GM11168 (cell line): ENCODE measurements around the gene PLIN5.

Experiments used
- in situ Hi-C: fragments of 300-500 bp; cut with MboI; formaldehyde crosslinking; loops from one replicate; pipeline ENCODE4 v1.12.0; 2022; ENCODE audit warnings: low sequenced_read_pairs; ENCODE audit not compliant: unreplicated experiment

The PLIN5 gene

GRCh38 chr19:4508698-4509097 lies 26.3 kb downstream of the PLIN5 start:
- in situ Hi-C loops: no loop called here

- in situ Hi-C loops: no loop called here
Observed at GRCh38 chr19:4507804-4508203, 27.2 kb downstream of the PLIN5 start.

DNA sequence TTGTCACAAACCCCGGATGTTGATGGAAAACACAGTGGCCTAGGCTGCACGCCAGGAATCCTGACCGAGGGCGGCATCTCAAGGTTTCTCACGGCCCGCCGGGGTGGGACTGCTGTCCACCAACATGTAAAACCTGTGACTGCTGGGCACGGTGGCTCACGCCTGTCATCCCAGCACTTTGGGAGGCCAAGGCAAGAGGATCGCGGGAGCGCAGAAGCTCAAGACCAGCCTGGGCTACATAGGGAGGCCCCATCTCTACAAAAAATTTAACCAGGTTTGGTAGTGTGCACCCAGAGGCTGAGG lies 27.9 kb downstream of the PLIN5 start:
- in situ Hi-C loops: no loop called here

DNA sequence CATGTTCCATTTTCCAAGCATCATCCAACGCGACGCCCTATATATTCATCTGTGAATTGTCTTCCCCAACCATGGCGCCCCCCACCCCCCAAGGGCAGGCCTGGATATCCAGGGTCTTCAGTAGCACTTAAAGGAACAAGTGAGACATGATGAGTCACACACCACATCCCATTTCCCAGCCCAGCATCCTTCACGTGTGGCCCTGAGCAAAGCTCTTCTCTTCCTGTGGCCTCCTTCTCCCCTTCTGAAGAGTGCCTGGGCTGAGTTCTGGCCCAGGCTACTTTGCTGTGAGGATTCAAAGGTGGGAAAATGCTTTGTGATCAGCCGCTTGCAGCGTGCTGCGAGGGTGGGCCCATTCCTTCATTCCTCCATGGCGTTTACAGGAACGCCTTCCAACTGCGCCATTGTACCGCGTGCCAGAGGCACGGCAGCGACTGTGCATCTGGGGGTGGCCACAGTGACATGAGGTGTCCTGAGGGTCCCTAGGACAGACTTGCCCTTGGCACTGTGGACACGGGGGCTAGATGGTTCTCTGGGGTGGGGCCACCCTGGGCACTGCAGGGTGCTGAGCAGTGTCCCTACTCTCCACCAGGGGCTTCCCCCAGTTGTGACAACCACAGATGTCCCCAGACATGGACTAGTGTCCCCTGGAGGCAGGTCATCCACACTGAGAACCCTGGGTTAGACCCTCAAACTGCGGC lies 28.4 kb downstream of the PLIN5 start:
- in situ Hi-C loops: no loop called here

- in situ Hi-C loops: no loop called here
Observed at GRCh38 chr19:4505570-4506448, 29.2 kb downstream of the PLIN5 start.

- in situ Hi-C loops: no loop called here
Observed at GRCh38 chr19:4504891-4505569, 30.0 kb downstream of the PLIN5 start.

DNA sequence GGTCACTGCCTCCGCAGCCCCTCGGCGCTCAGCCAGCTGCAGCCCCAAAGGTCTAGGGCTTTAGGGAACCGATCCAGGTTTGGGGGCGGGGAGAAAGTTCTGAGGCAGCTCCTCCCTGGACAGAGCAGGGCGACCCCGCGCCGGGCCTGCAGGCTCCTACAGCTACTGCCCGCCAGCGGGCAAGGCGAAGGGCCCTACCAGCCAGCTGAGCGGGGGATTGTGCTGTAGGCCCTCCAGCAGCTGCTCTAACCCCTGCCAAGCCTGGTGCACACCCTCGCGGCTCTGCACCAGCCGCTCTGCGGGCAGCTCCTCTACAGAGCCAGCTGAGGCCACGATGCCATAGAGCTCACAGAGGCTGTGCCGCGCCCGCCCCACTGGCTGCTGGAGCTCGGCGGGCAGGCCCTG lies 30.7 kb downstream of the PLIN5 start:
- in situ Hi-C loops: no loop called here

- in situ Hi-C loops: no loop called here
Observed at GRCh38 chr19:4503825-4504170, 31.2 kb downstream of the PLIN5 start.

GRCh38 chr19:4503132-4503824 lies 31.7 kb downstream of the PLIN5 start:
- in situ Hi-C loops: no loop called here

DNA sequence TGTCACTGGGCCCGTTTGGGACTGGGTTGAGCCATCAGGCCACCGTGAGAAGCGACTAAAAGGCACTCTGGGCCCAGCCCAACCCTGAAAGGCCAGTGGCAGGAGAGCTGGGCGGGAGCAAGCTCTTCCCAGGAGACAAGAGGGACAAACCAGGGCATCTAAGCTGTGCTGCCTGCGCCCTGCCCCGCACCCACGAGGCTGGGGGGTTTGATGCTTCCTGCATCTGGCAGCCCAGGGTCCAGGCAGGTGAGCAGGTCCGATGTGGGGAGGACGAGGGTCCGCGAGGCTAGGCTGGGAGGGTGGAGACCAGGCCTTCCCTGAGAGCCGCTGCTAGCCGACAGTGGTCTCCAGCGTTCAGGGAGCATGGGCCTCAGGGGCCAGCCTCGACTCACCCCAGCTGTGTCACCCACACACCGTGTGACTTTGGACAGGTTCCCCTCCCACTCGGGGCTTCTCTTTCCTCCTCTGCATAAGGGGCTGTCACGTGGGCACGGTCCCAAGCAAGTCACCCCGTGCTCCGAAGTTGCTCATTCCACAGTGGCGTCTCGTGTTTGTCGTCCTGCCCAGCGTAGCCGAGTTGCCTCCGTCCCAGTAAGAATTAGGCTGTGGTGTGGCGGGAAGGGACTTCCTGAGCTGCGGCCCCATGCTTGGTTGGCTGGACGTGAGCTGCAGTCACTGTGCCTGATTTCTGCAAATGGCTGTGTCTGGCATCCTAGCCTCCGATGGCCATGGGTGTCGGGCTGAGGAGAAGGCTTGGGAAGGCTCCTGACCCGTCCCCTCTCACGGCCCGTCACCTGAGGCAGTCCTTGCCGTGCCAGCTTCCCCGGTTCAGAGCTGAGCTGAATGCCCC lies 32.5 kb downstream of the PLIN5 start:
- in situ Hi-C loops: no loop called here

DNA sequence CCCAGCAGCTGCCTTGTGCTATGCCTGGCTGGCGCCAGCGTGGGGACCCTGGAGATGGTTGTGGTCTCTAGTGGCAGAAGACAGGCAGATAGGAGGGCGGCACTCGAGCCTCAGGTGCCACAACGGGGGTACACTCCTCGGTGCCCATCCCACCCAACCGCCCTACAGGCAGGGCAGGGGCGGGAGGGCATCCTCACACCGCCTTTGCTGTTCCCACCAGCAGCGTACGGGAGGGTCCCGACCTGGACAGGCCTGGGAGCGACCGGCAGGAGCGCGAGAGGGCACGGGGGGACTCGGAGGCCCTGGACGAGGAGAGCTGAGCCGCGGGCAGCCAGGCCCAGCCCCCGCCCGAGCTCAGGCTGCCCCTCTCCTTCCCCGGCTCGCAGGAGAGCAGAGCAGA lies 33.3 kb downstream of the PLIN5 start:
- in situ Hi-C loops: no loop called here

DNA sequence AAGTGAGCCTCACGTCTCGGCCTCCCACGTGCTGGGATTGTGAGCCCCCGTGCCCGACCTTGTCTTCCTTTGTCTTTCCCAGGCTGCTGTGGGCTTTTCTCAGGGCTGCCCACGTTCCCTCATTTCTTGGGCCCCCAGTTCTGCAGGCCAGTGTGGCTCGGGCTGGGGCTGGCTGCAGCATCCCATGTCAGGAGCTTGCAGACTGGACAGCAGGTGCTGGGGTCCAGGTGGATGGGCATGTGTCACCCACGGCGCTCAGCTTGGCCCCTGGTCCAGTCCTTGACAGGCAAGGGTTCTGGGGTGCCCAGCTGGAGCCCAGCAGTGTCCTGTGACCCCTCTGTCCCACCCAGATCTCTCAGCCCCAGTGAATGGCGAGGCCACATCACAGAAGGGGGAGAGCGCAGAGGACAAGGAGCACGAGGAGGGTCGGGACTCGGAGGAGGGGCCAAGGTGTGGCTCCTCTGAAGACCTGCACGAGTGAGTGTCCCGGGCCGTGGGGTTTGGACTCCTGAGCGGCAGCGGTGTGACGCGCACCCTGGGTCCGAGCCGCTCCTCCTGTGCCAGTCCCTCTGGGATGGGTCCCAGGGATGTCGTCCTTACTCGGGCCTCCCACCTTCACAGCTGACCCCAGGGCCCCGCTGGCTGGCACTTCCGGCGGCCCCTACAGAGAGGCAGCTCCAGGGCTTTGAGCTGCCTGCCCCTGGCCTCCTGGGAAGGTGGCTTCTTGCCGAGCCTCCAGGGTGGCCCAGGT lies 34.0 kb downstream of the PLIN5 start:
- in situ Hi-C loops: no loop called here

DNA sequence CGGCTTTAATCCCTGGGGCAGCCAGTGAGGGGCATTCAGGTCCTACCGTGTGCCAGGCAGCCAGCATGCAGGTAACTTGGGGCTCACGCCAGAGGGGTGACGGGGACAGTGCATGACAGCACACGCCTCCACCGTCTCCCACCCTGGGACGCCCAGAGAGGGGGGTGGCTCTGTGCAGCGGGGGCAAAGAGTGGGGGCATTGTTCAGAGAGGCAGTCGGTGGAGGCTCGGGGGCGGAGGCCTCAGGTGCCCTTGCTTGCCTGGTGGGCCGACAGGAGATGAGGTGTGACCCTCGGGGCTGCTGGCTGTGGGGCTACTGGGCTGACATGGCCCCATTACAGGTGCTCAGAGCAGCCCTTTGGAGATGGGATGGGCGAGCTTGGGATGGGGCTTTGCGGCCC lies 35.2 kb downstream of the PLIN5 start:
- in situ Hi-C loops: no loop called here

- in situ Hi-C loops: no loop called here
Observed at GRCh38 chr19:4499318-4499717, 35.7 kb downstream of the PLIN5 start.

- in situ Hi-C loops: no loop called here
Observed at GRCh38 chr19:4498694-4499093, 36.3 kb downstream of the PLIN5 start.

DNA sequence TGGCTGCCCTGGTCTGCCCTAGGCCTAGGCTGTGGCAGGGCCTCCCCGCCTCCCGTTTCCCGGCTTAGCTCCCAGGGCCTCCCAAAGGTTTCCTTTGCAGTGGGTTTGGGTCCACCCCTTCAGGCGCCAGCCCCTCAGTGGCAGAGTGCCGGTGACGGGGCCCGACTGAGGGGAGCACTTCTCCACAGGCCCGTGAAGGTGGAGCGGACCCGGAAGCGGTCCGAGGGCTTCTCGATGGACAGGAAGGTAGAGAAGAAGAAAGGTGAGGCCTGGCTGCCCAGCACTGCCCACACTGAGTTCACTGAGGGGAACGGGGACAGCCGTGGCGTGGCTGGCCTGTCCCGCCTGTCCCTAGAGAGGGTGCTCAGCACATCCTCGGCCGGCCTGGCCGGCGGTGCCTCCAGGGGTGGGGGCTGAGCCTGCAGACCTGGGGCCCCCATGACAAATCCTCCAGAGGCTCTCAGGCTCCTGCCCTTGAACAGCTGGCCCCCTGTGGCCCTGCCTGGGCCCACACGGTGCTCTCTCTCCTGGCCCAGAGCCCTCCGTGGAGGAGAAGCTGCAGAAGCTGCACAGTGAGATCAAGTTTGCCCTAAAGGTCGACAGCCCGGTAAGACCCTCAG lies 37.1 kb downstream of the PLIN5 start:
- in situ Hi-C loops: no loop called here

- in situ Hi-C loops: no loop called here
Observed at GRCh38 chr19:4496304-4496703, 38.7 kb downstream of the PLIN5 start.

- in situ Hi-C loops: no loop called here
Observed at GRCh38 chr19:4495471-4495870, 39.6 kb downstream of the PLIN5 start.

- in situ Hi-C loops: no loop called here
Observed at GRCh38 chr19:4494691-4495064, 40.3 kb downstream of the PLIN5 start.
